Trophoblast cell (in vitro differentiated cells and primary cell): ENCODE measurements around the gene HOXB7.

Source experiments
- DNase-seq, 2 donors: peaks; one replicate each; pipeline ENCODE4 v3.0.0-alpha.2; 2016
- H2AFZ ChIP-seq: 2 replicates; pipeline ENCODE4 v1.6.1; 2013; ENCODE audit warnings: low read length, moderate library complexity, mild to moderate bottlenecking; ENCODE audit not compliant: insufficient read depth, poor library complexity
- H2AK5ac ChIP-seq: 2 replicates; pipeline ENCODE4 v1.6.1; 2013; ENCODE audit warnings: mild to moderate bottlenecking, low read length
- H2BK120ac ChIP-seq: 2 replicates; pipeline ENCODE4 v1.6.1; 2013; ENCODE audit warnings: low read length, mild to moderate bottlenecking, moderate library complexity; ENCODE audit not compliant: insufficient read depth, poor library complexity
- H2BK12ac ChIP-seq: 2 replicates; pipeline ENCODE4 v1.6.1; 2013; ENCODE audit warnings: mild to moderate bottlenecking, low read length, moderate library complexity
- H2BK5ac ChIP-seq: 2 replicates; pipeline ENCODE4 v1.6.1; 2013; ENCODE audit warnings: low read length, low read depth, moderate library complexity, mild to moderate bottlenecking; ENCODE audit not compliant: poor library complexity
- H3K14ac ChIP-seq: 2 replicates; pipeline ENCODE4 v1.6.1; 2013; ENCODE audit warnings: mild to moderate bottlenecking, low read length
- H3K18ac ChIP-seq: 2 replicates; pipeline ENCODE4 v1.6.1; 2013; ENCODE audit warnings: mild to moderate bottlenecking, low read length
- H3K23ac ChIP-seq: 2 replicates; pipeline ENCODE4 v1.6.1; 2013; ENCODE audit warnings: low read length
- H3K27ac ChIP-seq: 2 replicates; pipeline ENCODE4 v1.5.1; 2013; ENCODE audit warnings: low read depth, mild to moderate bottlenecking, inconsistent platforms, low read length, moderate library complexity
- H3K27me3 ChIP-seq: 2 replicates; pipeline ENCODE4 v1.6.1; 2013; ENCODE audit warnings: inconsistent platforms, mild to moderate bottlenecking, low read length, moderate library complexity; ENCODE audit not compliant: insufficient read depth
- H3K36me3 ChIP-seq, 2 experiments: 1 replicate in 1 of 2; 2 replicates in 1 of 2; pipeline ENCODE4 v1.6.1; 2013; ENCODE audit warnings: low read length in 2 of 2, mild to moderate bottlenecking in 2 of 2, moderate library complexity in 1 of 2; ENCODE audit not compliant: insufficient read depth in 2 of 2, control insufficient read depth in 1 of 2
- H3K4ac ChIP-seq: 2 replicates; pipeline ENCODE4 v1.6.1; 2013; ENCODE audit warnings: low read depth, mild to moderate bottlenecking, low read length, moderate library complexity
- H3K4me1 ChIP-seq, 2 experiments: 1 replicate in 1 of 2; 2 replicates in 1 of 2; pipeline ENCODE4 v1.6.1; 2013; ENCODE audit warnings: low read length in 2 of 2, mild to moderate bottlenecking in 2 of 2, moderate library complexity in 1 of 2; ENCODE audit not compliant: insufficient read depth in 2 of 2, control insufficient read depth in 1 of 2
- H3K4me2 ChIP-seq: 2 replicates; pipeline ENCODE4 v1.6.1; 2013; ENCODE audit warnings: inconsistent platforms, mild to moderate bottlenecking, low read length, moderate library complexity
- H3K4me3 ChIP-seq: 2 replicates; pipeline ENCODE4 v1.5.1; 2013; ENCODE audit warnings: mild to moderate bottlenecking, low read depth, low read length, inconsistent platforms
- H3K79me1 ChIP-seq: one replicate; pipeline ENCODE4 v1.6.1; 2013; ENCODE audit warnings: low read length
- H3K79me2 ChIP-seq: 2 replicates; pipeline ENCODE4 v1.6.1; 2013; ENCODE audit warnings: low read length, mild to moderate bottlenecking; ENCODE audit not compliant: control insufficient read depth, insufficient read depth, poor library complexity
- H3K9ac ChIP-seq: 2 replicates; pipeline ENCODE4 v1.6.1; 2013; ENCODE audit warnings: mild to moderate bottlenecking, low read length
- H3K9me3 ChIP-seq: 2 replicates; pipeline ENCODE4 v1.6.1; 2013; ENCODE audit warnings: low read depth, mild to moderate bottlenecking, control low read depth, inconsistent platforms, low read length; ENCODE audit not compliant: insufficient read depth
- H4K12ac ChIP-seq: 2 replicates; pipeline ENCODE4 v1.6.1; 2013; ENCODE audit warnings: low read depth, mild to moderate bottlenecking, low read length, moderate library complexity
- H4K8ac ChIP-seq: 2 replicates; pipeline ENCODE4 v1.6.1; 2013; ENCODE audit warnings: low read depth, mild to moderate bottlenecking, low read length, moderate library complexity
- H4K91ac ChIP-seq: one replicate; pipeline ENCODE4 v1.6.1; 2013; ENCODE audit warnings: low read depth, mild to moderate bottlenecking, low read length, moderate library complexity
- WGBS: extraction: QIAGEN DNeasy Blood & Tissue Kit; methylation state at CpG from one replicate; pipeline ENCODE4 v1.1.7; 2013; ENCODE audit warnings: missing lambda C conversion rate; ENCODE audit not compliant: insufficient read length, insufficient coverage; ENCODE audit errors: extremely low coverage; 5-methylcytosine and 5-hydroxymethylcytosine counted together

Gene HOXB7

DNA sequence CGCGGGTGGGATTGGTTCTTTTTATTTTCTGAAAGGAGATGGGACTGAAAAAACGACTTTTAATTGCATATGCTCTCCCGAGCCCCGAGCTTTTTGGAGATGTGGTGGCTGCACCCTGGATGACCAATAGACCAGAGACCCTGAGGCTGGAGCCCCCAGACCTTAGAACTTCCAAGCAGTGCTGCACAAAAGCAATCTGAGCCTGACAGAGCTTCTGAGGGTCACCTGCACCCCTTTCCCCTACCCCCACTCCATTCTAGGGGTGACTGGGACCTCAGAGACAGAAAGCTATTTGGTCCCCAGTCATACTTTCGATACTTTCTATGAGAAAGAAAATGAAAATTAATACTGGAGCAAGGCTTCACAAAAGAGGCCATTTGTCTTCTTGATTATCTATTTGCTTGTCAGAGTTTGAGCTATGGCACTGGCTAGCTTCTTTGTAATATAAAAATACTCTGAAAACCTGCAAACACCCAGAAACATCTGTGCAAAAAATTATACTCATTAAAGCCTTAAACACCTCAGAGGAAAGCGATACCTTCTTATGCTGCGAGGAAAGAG, 36.2 kb downstream of the HOXB7 start:
- H4K8ac ChIP-seq, result no peak overlapping the region
- H4K91ac ChIP-seq, result no peak overlapping the region
- H4K12ac ChIP-seq, result no peak overlapping the region
- H2AFZ ChIP-seq, result no peak overlapping the region
- no CpG with 5 or more reads among the region's 8 CpGs for WGBS
- no peak overlapping the region for H3K23ac ChIP-seq
- no peak overlapping the region for H3K4me2 ChIP-seq
- peaks cover 28% of the 10 kb centered on the region for H3K79me1 ChIP-seq
- H2BK12ac ChIP-seq, result no peak overlapping the region
- peaks cover 34 to 53% of the 10 kb centered on the region in 2 experiments for H3K4me1 ChIP-seq
- peaks cover 8% of the 10 kb centered on the region for H3K79me2 ChIP-seq
- H3K36me3 ChIP-seq, result peaks cover 5 to 6% of the 10 kb centered on the region in 2 experiments
- H3K27ac ChIP-seq, result no peak overlapping the region
- no peak for DNase-seq
- no peaks in the 10 kb centered on the region for H3K9me3 ChIP-seq
- H3K4me3 ChIP-seq, result no peak overlapping the region
- H3K14ac ChIP-seq, result no peak overlapping the region
- H2BK5ac ChIP-seq, result no peak overlapping the region
- no peak overlapping the region for H3K4ac ChIP-seq
- H3K9ac ChIP-seq, result no peak overlapping the region
- H2BK120ac ChIP-seq, result no peak overlapping the region
- no peaks in the 10 kb centered on the region for H3K27me3 ChIP-seq
- H3K18ac ChIP-seq, result no peak overlapping the region
- no peak overlapping the region for H2AK5ac ChIP-seq

- DNase-seq, result no peak
- H3K4ac ChIP-seq, result no peak overlapping the region
- no peak overlapping the region for H3K4me3 ChIP-seq
- H3K9ac ChIP-seq, result no peak overlapping the region
- H3K18ac ChIP-seq, result no peak overlapping the region
- H3K4me2 ChIP-seq, result no peak overlapping the region
- peaks cover 24 to 46% of the 10 kb centered on the region in 2 experiments for H3K4me1 ChIP-seq
- H3K79me1 ChIP-seq, result peaks cover 16% of the 10 kb centered on the region
- H3K23ac ChIP-seq, result no peak overlapping the region
- peak overlapping the region; percentile 85 for H3K14ac ChIP-seq
- H3K9me3 ChIP-seq, result no peaks in the 10 kb centered on the region
- peaks cover 2% of the 10 kb centered on the region for H3K27me3 ChIP-seq
- H3K27ac ChIP-seq, result no peak overlapping the region
- no peaks in the 10 kb centered on the region for H3K79me2 ChIP-seq
- H2BK120ac ChIP-seq, result no peak overlapping the region
- H3K36me3 ChIP-seq, result peaks cover 5 to 6% of the 10 kb centered on the region in 2 experiments
- peak overlapping the region; percentile 86 for H2BK12ac ChIP-seq
- WGBS, result no CpG with 5 or more reads among the region's 1 CpG
- no peak overlapping the region for H2BK5ac ChIP-seq
- H4K8ac ChIP-seq, result no peak overlapping the region
- H4K12ac ChIP-seq, result no peak overlapping the region
- no peak overlapping the region for H2AFZ ChIP-seq
- peak overlapping the region; percentile 42 for H4K91ac ChIP-seq
- peak overlapping the region; percentile 37 for H2AK5ac ChIP-seq
These were observed 38.9 kb downstream of the HOXB7 start for GRCh38 chr17:48571826-48572417.

GRCh38 chr17:48571024-48571818, 39.6 kb downstream of the HOXB7 start:
- Histone ChIP-seq H3K4me3 (no peak overlapping the region), H3K9ac (no peak overlapping the region), H3K36me3 (peaks cover 5 to 6% of the 10 kb centered on the region in 2 experiments), H3K23ac (no peak overlapping the region), H3K79me1 (peaks cover 13% of the 10 kb centered on the region), H3K79me2 (no peaks in the 10 kb centered on the region), H3K14ac (peak overlapping the region; percentile 85), H3K18ac (peak overlapping the region; percentile 93), H2AFZ (no peak overlapping the region), H3K4me1 (peaks cover 23 to 44% of the 10 kb centered on the region in 2 experiments), H2AK5ac (peak overlapping the region; percentile 82), H3K4me2 (peak overlapping the region; percentile 54), H4K91ac (peak overlapping the region; percentile 86), H4K12ac (no peak overlapping the region), H2BK5ac (peak overlapping the region; percentile 70), H3K27me3 (peaks cover 6% of the 10 kb centered on the region), H3K9me3 (no peaks in the 10 kb centered on the region), H3K4ac (peak overlapping the region; percentile 42), H2BK120ac (peak overlapping the region; percentile 81), H2BK12ac (peak overlapping the region; percentile 86), H3K27ac (peak overlapping the region; percentile 76), H4K8ac (peak overlapping the region; percentile 52)
- no peak for DNase-seq
- no CpG with 5 or more reads among the region's 26 CpGs for WGBS

DNA sequence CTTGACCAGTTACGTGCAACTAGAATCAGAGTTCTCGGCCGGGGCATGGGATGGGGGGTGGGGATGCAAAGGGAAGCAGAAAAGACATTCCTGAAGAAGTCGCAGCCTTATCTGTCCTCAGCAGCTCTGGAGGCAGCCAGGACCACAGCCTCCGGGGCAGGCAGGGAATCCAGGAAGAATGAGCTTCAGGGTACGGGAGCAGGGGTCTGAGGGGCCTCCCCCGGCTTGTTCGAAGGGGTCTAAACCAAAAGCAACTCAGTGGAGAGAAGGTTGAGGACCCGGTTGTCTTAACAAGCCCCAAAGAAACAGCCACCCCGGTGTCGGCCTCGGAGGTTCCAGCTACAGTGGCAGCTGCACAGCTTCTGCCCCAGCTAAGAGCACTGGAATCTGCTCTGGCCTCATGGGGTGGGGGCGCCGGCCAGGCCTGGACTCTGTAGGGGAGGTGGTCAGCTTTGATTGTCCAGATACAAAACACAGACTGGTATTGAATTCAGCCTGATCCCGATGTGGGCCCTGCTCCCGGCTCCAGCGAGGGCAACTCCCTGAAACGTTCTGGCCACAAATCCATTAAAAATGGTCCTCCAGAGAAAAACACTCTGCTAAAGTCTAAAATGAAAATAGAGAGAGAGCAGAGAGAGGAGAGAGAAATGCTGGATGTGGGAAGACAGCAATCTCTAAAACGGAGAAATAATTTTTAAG, 40.3 kb downstream of the HOXB7 start:
- Histone ChIP-seq H4K91ac (peak overlapping the region; percentile 82), H3K4me2 (peak overlapping the region; percentile 54), H3K27ac (peak overlapping the region; percentile 76), H3K4me1 (peaks cover 23 to 38% of the 10 kb centered on the region in 2 experiments), H2BK5ac (peak overlapping the region; percentile 45), H3K79me1 (peaks cover 13% of the 10 kb centered on the region), H2BK12ac (peak overlapping the region; percentile 38), H3K18ac (peak overlapping the region; percentile 56), H2AK5ac (no peak overlapping the region), H2BK120ac (peak overlapping the region; percentile 83), H3K9me3 (no peaks in the 10 kb centered on the region), H3K4ac (peak overlapping the region; percentile 60), H3K36me3 (no peaks in the 10 kb centered on the region), H3K79me2 (no peaks in the 10 kb centered on the region), H3K27me3 (peaks cover 6% of the 10 kb centered on the region), H3K23ac (no peak overlapping the region), H4K12ac (peak overlapping the region; percentile 27), H4K8ac (peak overlapping the region; percentile 79), H3K9ac (no peak overlapping the region), H3K14ac (peak overlapping the region; percentile 59), H2AFZ (no peak overlapping the region), H3K4me3 (no peak overlapping the region)
- DNase-seq, result no peak
- WGBS, result no CpG with 5 or more reads among the region's 19 CpGs
